ENCODE measurements around the gene GPALPP1. TPM values are rescaled to one million over a fixed set of nuclear protein-coding genes. Genes with fewer than 3 reads are reported as not detected.

GPALPP1 gene
- total RNA-seq, 3 donors from 2014 or later, result 22.7 to 36.0 (median 23.3) TPM

DNA sequence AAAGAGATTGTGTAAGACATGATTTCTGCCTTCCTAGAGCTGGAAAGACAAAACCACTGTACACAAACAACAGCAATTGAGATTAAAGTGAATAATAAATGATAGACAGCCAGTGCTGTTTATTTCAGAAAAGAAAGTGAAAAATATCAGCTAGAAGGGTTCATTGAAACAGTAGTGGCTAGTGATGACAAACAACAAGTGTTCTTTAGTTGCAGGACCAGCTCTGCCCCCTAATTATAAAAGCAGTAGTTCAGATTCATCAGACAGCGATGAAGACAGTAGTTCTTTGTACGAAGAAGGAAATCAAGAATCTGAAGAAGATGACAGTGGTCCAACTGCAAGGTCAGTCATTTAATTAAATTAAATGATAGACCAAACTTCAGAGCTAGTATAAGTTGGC is 14.8 kb downstream of the GPALPP1 start:
- Histone ChIP-seq H3K27me3 (no peaks in the 10 kb centered on the region), H3K27ac (no peak overlapping the region), H3K9me3 (no peaks in the 10 kb centered on the region), H3K4me1 (no peaks in the 10 kb centered on the region), H3K36me3 (peaks cover 6% of the 10 kb centered on the region), H3K4me3 (no peak overlapping the region)
- intact Hi-C loops (cut with DNase I; ENCODE audit: low total_unique reads), result no loop called here
- TF ChIP-seq POLR2AphosphoS5 (IDR thresholded peaks at IDR 0.05) (no peak), POLR2A (IDR thresholded peaks at IDR 0.05) (no peak)
- TF ChIP-seq, protein P1, sequence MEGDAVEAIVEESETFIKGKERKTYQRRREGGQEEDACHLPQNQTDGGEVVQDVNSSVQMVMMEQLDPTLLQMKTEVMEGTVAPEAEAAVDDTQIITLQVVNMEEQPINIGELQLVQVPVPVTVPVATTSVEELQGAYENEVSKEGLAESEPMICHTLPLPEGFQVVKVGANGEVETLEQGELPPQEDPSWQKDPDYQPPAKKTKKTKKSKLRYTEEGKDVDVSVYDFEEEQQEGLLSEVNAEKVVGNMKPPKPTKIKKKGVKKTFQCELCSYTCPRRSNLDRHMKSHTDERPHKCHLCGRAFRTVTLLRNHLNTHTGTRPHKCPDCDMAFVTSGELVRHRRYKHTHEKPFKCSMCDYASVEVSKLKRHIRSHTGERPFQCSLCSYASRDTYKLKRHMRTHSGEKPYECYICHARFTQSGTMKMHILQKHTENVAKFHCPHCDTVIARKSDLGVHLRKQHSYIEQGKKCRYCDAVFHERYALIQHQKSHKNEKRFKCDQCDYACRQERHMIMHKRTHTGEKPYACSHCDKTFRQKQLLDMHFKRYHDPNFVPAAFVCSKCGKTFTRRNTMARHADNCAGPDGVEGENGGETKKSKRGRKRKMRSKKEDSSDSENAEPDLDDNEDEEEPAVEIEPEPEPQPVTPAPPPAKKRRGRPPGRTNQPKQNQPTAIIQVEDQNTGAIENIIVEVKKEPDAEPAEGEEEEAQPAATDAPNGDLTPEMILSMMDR (IDR thresholded peaks at IDR 0.05), result no peak
- DNase-seq (ENCODE audit: low spot score in 2 of 2), result no peak

DNA sequence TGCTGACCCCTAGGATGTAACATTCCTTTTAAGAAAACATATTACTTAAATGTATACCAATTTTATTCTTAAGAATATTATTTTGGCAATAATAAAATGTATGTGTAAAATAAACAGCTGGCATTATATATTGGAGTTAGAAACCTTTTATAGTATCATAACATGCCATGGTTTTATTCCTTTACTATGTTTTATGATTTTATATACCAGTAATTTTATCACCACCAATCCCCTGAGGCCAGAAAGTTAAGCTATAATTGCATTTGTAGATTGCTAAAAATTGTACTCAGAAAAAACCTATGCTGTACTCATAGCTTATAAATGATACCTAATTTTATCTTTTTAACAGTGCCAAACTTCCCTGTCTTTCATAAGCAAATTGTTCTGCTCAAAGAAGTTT is 17.9 kb downstream of the GPALPP1 start:
- peaks cover 7% of the 10 kb centered on the region for H3K36me3 ChIP-seq
- TF ChIP-seq POLR2AphosphoS5 (IDR thresholded peaks at IDR 0.05) (no peak), POLR2A (IDR thresholded peaks at IDR 0.05) (no peak)
- TF ChIP-seq, protein P1 (IDR thresholded peaks at IDR 0.05), result no peak
- DNase-seq (ENCODE audit: low spot score in 2 of 2), result no peak
- no peaks in the 10 kb centered on the region for H3K9me3 ChIP-seq
- H3K27me3 ChIP-seq, result no peaks in the 10 kb centered on the region
- intact Hi-C loops (cut with DNase I; ENCODE audit: low total_unique reads), result no loop called here
- no peak overlapping the region for H3K27ac ChIP-seq
- no peaks in the 10 kb centered on the region for H3K4me1 ChIP-seq
- H3K4me3 ChIP-seq, result no peak overlapping the region

DNA sequence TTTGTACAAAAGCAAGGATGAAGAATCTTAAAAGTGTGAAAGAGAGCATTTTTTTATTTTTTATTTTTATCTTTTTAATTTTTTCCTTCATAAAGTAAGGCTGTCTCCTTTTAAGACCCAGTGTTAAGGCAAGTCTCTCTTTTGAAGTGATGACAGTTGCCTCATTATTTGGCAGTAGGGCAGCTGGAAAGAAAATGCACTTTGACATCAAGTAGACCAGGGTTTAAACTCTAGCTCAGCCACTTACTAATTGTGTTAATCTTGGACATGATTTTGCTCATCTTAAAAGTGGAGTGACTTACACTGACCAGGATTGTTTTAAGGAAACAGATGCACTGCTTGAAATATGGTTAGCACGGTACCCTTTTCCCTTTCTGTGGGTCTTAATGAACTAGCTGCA is 18.5 kb downstream of the GPALPP1 start:
- Histone ChIP-seq H3K4me3 (no peak overlapping the region), H3K9me3 (no peaks in the 10 kb centered on the region), H3K27me3 (no peaks in the 10 kb centered on the region), H3K36me3 (peaks cover 5% of the 10 kb centered on the region), H3K27ac (no peak overlapping the region), H3K4me1 (no peaks in the 10 kb centered on the region)
- TF ChIP-seq POLR2AphosphoS5 (IDR thresholded peaks at IDR 0.05), result no peak
- TF ChIP-seq POLR2A (IDR thresholded peaks at IDR 0.05), result no peak
- TF ChIP-seq, protein P1 (IDR thresholded peaks at IDR 0.05), result no peak
- intact Hi-C loops (cut with DNase I; ENCODE audit: low total_unique reads), result no loop called here
- no peak for DNase-seq (ENCODE audit: low spot score in 2 of 2)

DNA sequence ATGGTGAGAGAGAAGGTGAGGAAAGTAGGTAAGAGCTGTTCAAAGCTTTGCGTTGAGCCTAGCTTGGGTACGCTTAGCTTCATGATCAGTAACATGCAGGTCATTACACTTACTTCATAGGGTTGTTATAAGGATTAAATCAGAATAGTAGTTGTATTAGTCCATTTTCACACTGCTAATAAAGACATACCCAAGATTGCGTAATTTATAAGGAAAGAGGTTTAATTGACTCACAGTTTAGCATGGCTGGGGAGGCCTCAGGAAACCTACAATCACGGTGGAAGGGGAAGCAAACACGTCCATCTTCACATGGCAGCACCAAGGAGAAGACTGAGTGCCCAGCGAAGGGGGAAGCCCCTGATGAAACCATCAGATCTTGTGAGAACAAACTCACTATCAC is 21.9 kb downstream of the GPALPP1 start:
- DNase-seq (ENCODE audit: low spot score in 2 of 2), result no peak
- intact Hi-C loops (cut with DNase I; ENCODE audit: low total_unique reads), result no loop called here
- Histone ChIP-seq H3K36me3 (peaks cover 5% of the 10 kb centered on the region), H3K27ac (no peak overlapping the region), H3K27me3 (no peaks in the 10 kb centered on the region), H3K4me3 (no peak overlapping the region), H3K9me3 (no peaks in the 10 kb centered on the region), H3K4me1 (no peaks in the 10 kb centered on the region)
- TF ChIP-seq, protein P1 (IDR thresholded peaks at IDR 0.05), result no peak
- no peak for TF ChIP-seq POLR2AphosphoS5 (IDR thresholded peaks at IDR 0.05)
- no peak for TF ChIP-seq POLR2A (IDR thresholded peaks at IDR 0.05)

DNA sequence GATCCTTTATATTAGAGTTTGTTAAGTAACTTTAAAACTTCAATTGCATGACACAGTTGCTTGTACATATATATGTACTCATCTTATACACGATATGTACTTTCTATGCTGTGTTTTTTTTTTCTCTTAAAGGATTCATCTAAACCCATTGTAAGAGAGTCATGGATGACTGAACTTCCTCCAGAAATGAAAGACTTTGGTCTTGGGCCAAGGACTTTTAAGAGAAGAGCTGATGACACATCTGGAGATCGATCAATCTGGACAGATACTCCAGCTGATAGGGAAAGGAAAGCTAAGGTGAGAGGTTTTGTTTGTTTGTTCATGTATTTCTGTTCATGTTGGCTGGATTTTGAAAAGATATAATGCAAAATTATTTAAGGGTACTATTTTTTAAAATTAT is 26.0 kb downstream of the GPALPP1 start:
- intact Hi-C loops (cut with DNase I; ENCODE audit: low total_unique reads), result no loop called here
- H3K27me3 ChIP-seq, result no peaks in the 10 kb centered on the region
- no peaks in the 10 kb centered on the region for H3K36me3 ChIP-seq
- no peak overlapping the region for H3K4me3 ChIP-seq
- TF ChIP-seq, protein P1 (IDR thresholded peaks at IDR 0.05), result no peak
- TF ChIP-seq POLR2AphosphoS5 (IDR thresholded peaks at IDR 0.05) (no peak), POLR2A (IDR thresholded peaks at IDR 0.05) (no peak)
- H3K27ac ChIP-seq, result no peak overlapping the region
- no peaks in the 10 kb centered on the region for H3K9me3 ChIP-seq
- H3K4me1 ChIP-seq, result no peaks in the 10 kb centered on the region
- no peak for DNase-seq (ENCODE audit: low spot score in 2 of 2)

All from breast epithelium (tissue), 4 donors.